Ovary (tissue), 10 donors: Measurements from ENCODE around the gene ERRFI1. TPM values are rescaled to one million over a fixed set of nuclear protein-coding genes. Genes with fewer than 3 reads are reported as not detected.

ENCODE experiments used
- DNase-seq, 5 donors: peaks; one replicate each; pipeline ENCODE4 v3.0.0-alpha.2; 2019 to 2020
- H3K27ac ChIP-seq, 2 donors: fragments of 200-600 bp; one replicate each; pipeline versions ENCODE4 v1.5.1 to v1.8.0; 2019 to 2022
- H3K27me3 ChIP-seq: fragments of 200-600 bp; one replicate; pipeline ENCODE4 v1.8.0; 2022
- H3K36me3 ChIP-seq: fragments of 200-600 bp; sonication (generic); one replicate; pipeline ENCODE4 v1.5.1; 2019
- H3K4me1 ChIP-seq: one replicate; pipeline ENCODE4 v1.8.1; 2013; ENCODE audit warnings: mild to moderate bottlenecking, moderate library complexity; ENCODE audit not compliant: insufficient read depth
- H3K4me3 ChIP-seq: fragments of 200-600 bp; sonication (generic); one replicate; pipeline ENCODE4 v1.5.1; 2017
- H3K9me3 ChIP-seq, 2 donors: fragments of 200-600 bp in 1 of 2; sonication (generic) in 1 of 2; one replicate each; pipeline versions ENCODE4 v1.5.1 to v1.8.1; 2013 to 2019; ENCODE audit warnings: mild to moderate bottlenecking in 1 of 2, moderate library complexity in 1 of 2
- EP300 ChIP-seq: sonication (generic); formaldehyde crosslinking; IDR thresholded peaks from one replicate; pipeline ENCODE4 v1.6.1; 2017; ENCODE audit warnings: antibody characterized with exemption
- POLR2A ChIP-seq: fragments of 450-650 bp; IDR thresholded peaks from one replicate; pipeline ENCODE4 v1.6.1; 2017; ENCODE audit warnings: antibody characterized with exemption, mild to moderate bottlenecking, moderate library complexity
- WGBS, 3 donors: extraction: QIAGEN DNeasy Blood & Tissue Kit in 1 of 3; methylation state at CpG; one replicate each; pipeline versions ENCODE4 v1.1.5 to v1.1.7; 2013 to 2017; 5-methylcytosine and 5-hydroxymethylcytosine counted together
- intact Hi-C, 4 donors: fragments of 100-400 bp; cut with DNase I; formaldehyde crosslinking; loops; one replicate each; pipeline versions ENCODE4 v1.11.0 to v1.15.1; 2022 to 2023
- long read RNA-seq, 3 donors: library from polyadenylated mRNA in 2 of 3; unstranded in 2 of 3; transcript quantifications; one replicate each; pipeline ENCODE4 v2.0.0 and lab custom pipeline, GENCODE V29; 2021 to 2026
- polyA plus RNA-seq, 2 donors: library from polyadenylated mRNA; stranded (reverse); fragments of 200-250 nt in 1 of 2; fragments of 350-450 nt in 1 of 2; fragmentation: Illumina TruSeq in 1 of 2; extraction: RNeasy Lipid Tissue Mini Kit (QIAGEN cat#74804) in 1 of 2; gene quantifications; one replicate each; pipeline ENCODE4 v1.2.3, GENCODE V29; 2013 to 2014
- total RNA-seq, 7 donors: library from RNA; depleted of rRNA in 2 of 7; stranded (reverse); fragments of >200 nt in 2 of 7; fragmentation: NEBNext Ultra II Directional in 3 of 7; extraction: Animal tissue kit (Norgen Biotek cat#: 25700) in 3 of 7; gene quantifications; one replicate each; pipeline versions ENCODE4 v1.1.0 to v1.2.4, GENCODE V29; 2016 to 2023
- TF ChIP-seq, protein P1 (sequence below), 3 donors: fragments of 450-650 bp in 2 of 3; fragments of 200-600 bp in 1 of 3; IDR thresholded peaks; one replicate each; pipeline versions ENCODE4 v1.5.1 to v1.8.0; 2016 to 2022; ENCODE audit warnings: antibody characterized with exemption in 3 of 3, mild to moderate bottlenecking in 1 of 3
- donor health status: DM: no; HTN: no; CAD: no; lungs with moderate emphysema.
- donor health status: DM: no; HTN: no; CAD: no.
- donor health status: Bipolar disorder and iron deficiency.
- donor health status: DM: yes; HTN: yes; CAD: no.
- donor health status: DM: no; HTN: no; CAD: no.
- donor health status: DM: yes; HTN: yes; CAD: no.

ERRFI1 gene, protein sequence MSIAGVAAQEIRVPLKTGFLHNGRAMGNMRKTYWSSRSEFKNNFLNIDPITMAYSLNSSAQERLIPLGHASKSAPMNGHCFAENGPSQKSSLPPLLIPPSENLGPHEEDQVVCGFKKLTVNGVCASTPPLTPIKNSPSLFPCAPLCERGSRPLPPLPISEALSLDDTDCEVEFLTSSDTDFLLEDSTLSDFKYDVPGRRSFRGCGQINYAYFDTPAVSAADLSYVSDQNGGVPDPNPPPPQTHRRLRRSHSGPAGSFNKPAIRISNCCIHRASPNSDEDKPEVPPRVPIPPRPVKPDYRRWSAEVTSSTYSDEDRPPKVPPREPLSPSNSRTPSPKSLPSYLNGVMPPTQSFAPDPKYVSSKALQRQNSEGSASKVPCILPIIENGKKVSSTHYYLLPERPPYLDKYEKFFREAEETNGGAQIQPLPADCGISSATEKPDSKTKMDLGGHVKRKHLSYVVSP
- total RNA-seq = 100 to 1,000 TPM in 5 of 7 donors, 10 to 100 TPM in 2; 61.3 to 256 (median 110) TPM
- polyA plus RNA-seq = 10 to 100 TPM; 72.2 to 94.1 TPM
- long read RNA-seq, donor 1, transcript ERRFI1-201 (4 exons, 3,104 nt) = major isoform, 21 of 55 reads
- long read RNA-seq, donor 1, partial matches to known transcripts = 5 of 55 reads
- long read RNA-seq, donor 1, other reads (novel, unspliced or antisense) = 23 of 55 reads
- long read RNA-seq, donor 2, partial matches to known transcripts = 0 of 4 reads
- long read RNA-seq, donor 2, other reads (novel, unspliced or antisense) = 0 of 4 reads
- long read RNA-seq, donor 3, transcript ERRFI1-201 (4 exons, 3,104 nt) = major isoform, 42 of 69 reads
- long read RNA-seq, donor 3, transcript ERRFI1-203 (3 exons, 995 nt) = minor isoform, 8 of 69 reads
- long read RNA-seq, donor 3, partial matches to known transcripts = 3 of 69 reads
- long read RNA-seq, donor 3, other reads (novel, unspliced or antisense) = 12 of 69 reads

DNA sequence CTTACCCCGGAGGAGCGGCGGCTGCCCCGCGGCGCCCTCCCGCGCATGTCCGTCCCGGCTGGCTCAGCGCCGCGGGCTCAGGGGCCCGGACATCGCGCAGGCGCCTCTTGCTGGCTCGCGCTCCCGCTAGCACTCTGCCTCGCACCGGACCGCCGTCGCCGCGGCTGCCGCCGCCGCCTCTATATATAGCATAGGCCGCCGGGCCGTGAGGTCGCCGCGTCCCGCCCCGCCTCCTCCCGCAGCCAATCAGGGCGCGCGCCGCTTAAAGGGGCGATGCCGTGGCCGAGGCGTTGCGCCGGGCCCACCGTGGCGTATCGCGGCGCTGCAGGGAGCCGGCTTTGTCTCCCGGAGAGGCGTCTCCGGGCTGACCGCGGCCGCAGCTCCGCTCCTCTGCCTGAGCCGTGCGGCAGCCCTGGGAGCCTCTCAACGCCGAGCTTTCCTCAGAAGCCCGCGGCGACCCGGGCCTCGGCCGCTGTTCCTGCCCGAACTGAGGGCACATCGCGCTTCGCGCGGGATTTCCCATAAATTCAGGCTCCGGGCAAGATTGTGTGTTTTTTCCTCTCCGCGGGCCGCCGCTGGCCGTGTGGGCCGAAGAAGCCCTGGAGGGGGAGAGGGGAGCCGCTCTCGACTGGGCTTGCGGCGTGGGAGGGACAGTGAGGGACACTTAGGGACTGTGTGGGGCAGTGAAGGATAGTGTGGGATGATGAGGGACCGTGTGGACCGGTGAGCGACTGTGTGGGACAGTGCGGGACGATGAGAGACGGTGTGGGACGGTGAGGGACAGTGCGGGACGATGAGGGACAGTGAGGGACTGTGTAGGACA lies at the start of gene ERRFI1:
TSS of gene ERRFI1 (minus strand) at position 157 of the 823 bp plus-strand sequence. CDS start 10,690 bp downstream, outside the sequence.
- TF ChIP-seq POLR2A (peak; percentile 99), EP300 (peak; percentile 35)
- TF ChIP-seq, protein P1, sequence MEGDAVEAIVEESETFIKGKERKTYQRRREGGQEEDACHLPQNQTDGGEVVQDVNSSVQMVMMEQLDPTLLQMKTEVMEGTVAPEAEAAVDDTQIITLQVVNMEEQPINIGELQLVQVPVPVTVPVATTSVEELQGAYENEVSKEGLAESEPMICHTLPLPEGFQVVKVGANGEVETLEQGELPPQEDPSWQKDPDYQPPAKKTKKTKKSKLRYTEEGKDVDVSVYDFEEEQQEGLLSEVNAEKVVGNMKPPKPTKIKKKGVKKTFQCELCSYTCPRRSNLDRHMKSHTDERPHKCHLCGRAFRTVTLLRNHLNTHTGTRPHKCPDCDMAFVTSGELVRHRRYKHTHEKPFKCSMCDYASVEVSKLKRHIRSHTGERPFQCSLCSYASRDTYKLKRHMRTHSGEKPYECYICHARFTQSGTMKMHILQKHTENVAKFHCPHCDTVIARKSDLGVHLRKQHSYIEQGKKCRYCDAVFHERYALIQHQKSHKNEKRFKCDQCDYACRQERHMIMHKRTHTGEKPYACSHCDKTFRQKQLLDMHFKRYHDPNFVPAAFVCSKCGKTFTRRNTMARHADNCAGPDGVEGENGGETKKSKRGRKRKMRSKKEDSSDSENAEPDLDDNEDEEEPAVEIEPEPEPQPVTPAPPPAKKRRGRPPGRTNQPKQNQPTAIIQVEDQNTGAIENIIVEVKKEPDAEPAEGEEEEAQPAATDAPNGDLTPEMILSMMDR (IDR thresholded peaks at IDR 0.05) = peak in 2 of 3 donors; percentile 36 to 37
- Histone ChIP-seq H3K9me3 (no peaks in the 10 kb centered on the region), H3K36me3 (no peaks in the 10 kb centered on the region), H3K27me3 (no peaks in the 10 kb centered on the region), H3K4me3 (peak within 1 kb of the TSS; percentile 68), H3K27ac (peak within 1 kb of the TSS; percentile 94 to 99), H3K4me1 (peaks cover 10% of the 10 kb centered on the region)
- DNase-seq = peak; percentile 95 to 98 (median 97)
- intact Hi-C loops = loop anchor here (5.0 to 10.0 kb wide), 4 partner anchors 111 to 318 kb away; partner anchors contain the start of gene SLC45A1 (in 2 of the 4)
- WGBS, 3 donors = 2 to 6% (median 3%) methylated on average over 80 to 98 of the region's 98 CpGs

DNA sequence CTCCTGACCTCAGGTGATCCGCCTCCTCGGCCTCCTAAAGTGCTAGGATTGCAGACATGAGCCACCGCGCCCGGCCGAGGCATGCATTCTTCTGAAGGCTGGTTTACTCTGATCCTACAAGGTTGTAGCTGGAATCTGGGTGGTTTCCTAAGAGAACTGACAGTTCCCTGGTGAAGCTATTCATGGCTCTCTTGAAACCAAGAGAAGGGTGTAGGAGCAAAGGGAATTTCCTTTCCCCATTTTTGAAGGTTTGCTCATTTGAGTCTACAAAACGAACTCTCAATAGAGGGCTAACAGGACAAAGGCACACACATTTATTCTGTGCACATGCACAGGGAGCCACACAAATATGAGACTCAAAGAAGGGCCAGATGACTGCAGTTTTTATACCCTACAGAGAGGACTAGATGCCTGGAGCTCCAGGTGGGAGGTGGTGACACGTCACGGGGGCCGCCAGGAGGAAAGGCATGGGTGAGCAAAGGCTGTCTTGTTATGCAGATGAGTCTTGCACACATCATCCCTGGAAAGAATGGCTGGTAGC lies 49.5 kb upstream of the ERRFI1 start:
- Histone ChIP-seq H3K9me3 (no peaks in the 10 kb centered on the region), H3K27ac (no peak overlapping the region), H3K27me3 (no peaks in the 10 kb centered on the region), H3K4me3 (no peak overlapping the region), H3K36me3 (no peaks in the 10 kb centered on the region), H3K4me1 (peaks cover 12% of the 10 kb centered on the region)
- TF ChIP-seq, protein P1 (IDR thresholded peaks at IDR 0.05) = no peak
- TF ChIP-seq EP300 = no peak
- TF ChIP-seq POLR2A = no peak
- WGBS, 3 donors = 87 to 90% (median 90%) methylated on average over 10 of the region's 10 CpGs
- DNase-seq = no peak
- intact Hi-C loops = loop anchor here in 1 of 4 donors (10.0 kb wide), 1 partner anchor 59 kb away; no protein-coding TSS in a partner anchor

DNA sequence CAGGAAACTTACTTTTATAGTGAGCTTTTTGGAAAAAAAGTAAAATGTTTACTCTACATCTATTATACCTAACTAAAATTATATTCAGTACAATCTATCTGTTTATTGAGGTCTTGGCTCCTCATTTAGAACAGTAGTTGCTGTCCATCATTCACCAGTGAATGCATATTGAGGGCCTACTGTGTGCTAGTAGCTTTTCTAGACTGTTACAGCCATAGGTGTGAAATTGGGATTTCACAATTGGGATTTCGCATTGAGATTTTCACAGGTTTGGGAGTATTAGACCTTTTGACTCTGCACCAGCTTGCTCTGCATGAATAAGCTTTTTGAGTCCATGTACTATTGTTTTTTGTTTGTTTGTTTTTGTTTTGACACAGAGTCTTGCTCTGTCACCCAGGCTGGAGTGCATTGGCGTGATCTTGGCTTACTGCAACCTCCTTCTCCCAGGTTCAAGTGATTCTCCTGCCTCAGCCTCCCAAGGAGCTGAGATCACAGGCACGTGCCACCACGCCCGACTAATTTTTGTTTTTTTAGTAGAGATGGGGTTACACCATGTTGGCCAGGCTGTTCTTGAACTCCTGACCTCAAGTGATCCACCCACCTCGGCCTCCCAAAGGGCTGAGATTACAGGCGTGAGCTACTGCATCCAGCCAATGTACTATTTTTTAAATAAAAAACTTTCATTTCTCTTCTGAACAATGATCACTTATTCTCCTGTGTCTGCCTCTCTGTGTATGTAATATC lies 47.2 kb upstream of the ERRFI1 start:
- no peak overlapping the region for H3K4me3 ChIP-seq
- no peak overlapping the region for H3K27ac ChIP-seq
- intact Hi-C loops = loop anchor here in 1 of 4 donors (10.0 kb wide), 1 partner anchor 62 kb away; no protein-coding TSS in a partner anchor
- no peaks in the 10 kb centered on the region for H3K36me3 ChIP-seq
- DNase-seq = no peak
- peaks cover 9% of the 10 kb centered on the region for H3K4me1 ChIP-seq
- TF ChIP-seq, protein P1 (IDR thresholded peaks at IDR 0.05) = no peak
- TF ChIP-seq POLR2A = no peak
- no peak for TF ChIP-seq EP300
- WGBS, 3 donors = 36 to 43% (median 36%) methylated on average over 7 of the region's 7 CpGs
- H3K27me3 ChIP-seq = no peaks in the 10 kb centered on the region
- H3K9me3 ChIP-seq = no peaks in the 10 kb centered on the region
